AG10803 (cell line): ENCODE data around the gene LGALS1.
"Not testable (repeated sequence)": the region's sequence is repeated elsewhere in the genome, so short reads cannot be mapped to it uniquely, and the experiment has no call there.

Source experiments
- DNase-seq: peaks from one replicate; pipeline ENCODE4 v3.0.0; 2010; ENCODE audit warnings: low read depth
- H3K4me3 ChIP-seq: 2 replicates; pipeline ENCODE4 v1.5.1; 2011; ENCODE audit warnings: mild to moderate bottlenecking, low read length, control low read depth
- TF ChIP-seq, protein P1 (sequence below): conservative IDR thresholded peaks from 2 replicates; pipeline ENCODE4 v1.5.1; 2011; ENCODE audit warnings: mild to moderate bottlenecking, low read length, control low read depth, inconsistent platforms

Gene LGALS1

GRCh38 chr22:37647928-37648327, 27.5 kb upstream of the LGALS1 start:
- TF ChIP-seq, protein P1, sequence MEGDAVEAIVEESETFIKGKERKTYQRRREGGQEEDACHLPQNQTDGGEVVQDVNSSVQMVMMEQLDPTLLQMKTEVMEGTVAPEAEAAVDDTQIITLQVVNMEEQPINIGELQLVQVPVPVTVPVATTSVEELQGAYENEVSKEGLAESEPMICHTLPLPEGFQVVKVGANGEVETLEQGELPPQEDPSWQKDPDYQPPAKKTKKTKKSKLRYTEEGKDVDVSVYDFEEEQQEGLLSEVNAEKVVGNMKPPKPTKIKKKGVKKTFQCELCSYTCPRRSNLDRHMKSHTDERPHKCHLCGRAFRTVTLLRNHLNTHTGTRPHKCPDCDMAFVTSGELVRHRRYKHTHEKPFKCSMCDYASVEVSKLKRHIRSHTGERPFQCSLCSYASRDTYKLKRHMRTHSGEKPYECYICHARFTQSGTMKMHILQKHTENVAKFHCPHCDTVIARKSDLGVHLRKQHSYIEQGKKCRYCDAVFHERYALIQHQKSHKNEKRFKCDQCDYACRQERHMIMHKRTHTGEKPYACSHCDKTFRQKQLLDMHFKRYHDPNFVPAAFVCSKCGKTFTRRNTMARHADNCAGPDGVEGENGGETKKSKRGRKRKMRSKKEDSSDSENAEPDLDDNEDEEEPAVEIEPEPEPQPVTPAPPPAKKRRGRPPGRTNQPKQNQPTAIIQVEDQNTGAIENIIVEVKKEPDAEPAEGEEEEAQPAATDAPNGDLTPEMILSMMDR, result no peak
- DNase-seq, result peak; percentile 36
- no peak overlapping the region for H3K4me3 ChIP-seq

- no peak overlapping the region for H3K4me3 ChIP-seq
- DNase-seq, result no peak
- TF ChIP-seq, protein P1, result no peak
Observed at GRCh38 chr22:37650463-37651136, 24.8 kb upstream of the LGALS1 start.

GRCh38 chr22:37654563-37655251, 20.7 kb upstream of the LGALS1 start:
- no peak for DNase-seq
- H3K4me3 ChIP-seq, result no peak overlapping the region
- TF ChIP-seq, protein P1, result no peak

DNA sequence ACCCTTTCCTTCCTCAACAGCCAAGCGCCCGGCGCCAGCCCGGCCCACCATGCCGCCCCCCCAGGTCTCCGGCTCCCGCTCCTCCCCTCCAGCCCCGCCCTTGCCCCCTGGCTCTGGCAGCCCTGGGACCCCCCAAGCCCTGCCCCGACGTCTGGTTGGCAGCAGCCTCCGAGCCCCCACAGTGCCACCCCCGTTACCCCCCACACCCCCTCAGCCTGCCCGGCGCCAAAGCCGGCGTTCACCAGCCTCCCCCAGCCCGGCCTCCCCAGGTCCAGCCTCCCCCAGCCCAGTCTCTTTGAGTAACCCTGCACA, 20.2 kb upstream of the LGALS1 start:
- no peak for DNase-seq
- H3K4me3 ChIP-seq, result no peak overlapping the region
- TF ChIP-seq, protein P1, result no peak

DNA sequence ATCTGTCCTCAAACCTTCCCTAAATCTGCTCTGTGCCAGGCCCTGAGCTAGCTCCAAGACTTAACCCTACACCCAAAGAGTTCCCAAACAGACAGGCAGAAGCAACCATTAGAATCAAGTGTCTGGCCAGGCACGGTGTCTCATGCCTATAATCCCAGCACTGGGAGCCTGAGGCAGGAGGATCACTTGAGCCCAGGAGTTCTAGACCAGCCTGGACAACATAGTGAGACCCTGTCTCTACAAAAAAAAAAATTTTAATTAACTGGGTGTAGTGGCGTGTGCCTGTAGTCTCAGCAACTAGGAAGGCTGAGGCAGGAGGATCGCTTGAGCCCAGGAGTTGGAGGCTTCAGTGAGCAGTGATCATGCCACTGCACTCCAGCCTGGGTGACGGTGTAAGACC, 18.9 kb upstream of the LGALS1 start:
- not testable (repeated sequence) for DNase-seq

DNA sequence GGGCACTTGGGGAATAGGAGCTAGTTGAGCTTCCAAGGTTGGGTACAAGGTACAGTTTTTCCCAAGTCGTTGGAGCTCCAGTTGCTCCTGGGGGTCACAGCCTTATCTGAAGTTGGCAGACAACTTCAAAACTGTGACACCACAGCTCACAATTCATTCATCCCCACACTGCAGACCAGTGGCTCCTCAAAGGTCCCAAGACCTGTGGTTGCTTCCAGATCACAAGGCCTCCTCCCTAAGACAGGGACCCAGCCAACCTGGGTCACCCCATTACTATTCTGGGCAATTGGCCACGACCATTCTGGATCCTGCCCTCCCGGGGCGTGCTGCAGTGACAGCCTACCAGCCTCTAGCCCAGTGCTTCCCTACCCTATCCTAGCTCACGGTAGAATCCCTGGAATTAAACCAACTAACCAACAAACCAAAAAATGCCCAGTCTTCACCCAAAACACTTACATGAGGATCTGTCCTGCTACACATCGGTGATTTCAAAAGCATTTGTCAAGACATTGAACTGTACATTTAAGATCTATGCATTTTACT, 17.8 kb upstream of the LGALS1 start:
- peak overlapping the region; percentile 78 for H3K4me3 ChIP-seq
- DNase-seq, result peak; percentile 20
- TF ChIP-seq, protein P1, result no peak

More for the DNA sequence above, 18.9 kb upstream of the LGALS1 start:
- H3K4me3 ChIP-seq, result not testable (repeated sequence)

DNA sequence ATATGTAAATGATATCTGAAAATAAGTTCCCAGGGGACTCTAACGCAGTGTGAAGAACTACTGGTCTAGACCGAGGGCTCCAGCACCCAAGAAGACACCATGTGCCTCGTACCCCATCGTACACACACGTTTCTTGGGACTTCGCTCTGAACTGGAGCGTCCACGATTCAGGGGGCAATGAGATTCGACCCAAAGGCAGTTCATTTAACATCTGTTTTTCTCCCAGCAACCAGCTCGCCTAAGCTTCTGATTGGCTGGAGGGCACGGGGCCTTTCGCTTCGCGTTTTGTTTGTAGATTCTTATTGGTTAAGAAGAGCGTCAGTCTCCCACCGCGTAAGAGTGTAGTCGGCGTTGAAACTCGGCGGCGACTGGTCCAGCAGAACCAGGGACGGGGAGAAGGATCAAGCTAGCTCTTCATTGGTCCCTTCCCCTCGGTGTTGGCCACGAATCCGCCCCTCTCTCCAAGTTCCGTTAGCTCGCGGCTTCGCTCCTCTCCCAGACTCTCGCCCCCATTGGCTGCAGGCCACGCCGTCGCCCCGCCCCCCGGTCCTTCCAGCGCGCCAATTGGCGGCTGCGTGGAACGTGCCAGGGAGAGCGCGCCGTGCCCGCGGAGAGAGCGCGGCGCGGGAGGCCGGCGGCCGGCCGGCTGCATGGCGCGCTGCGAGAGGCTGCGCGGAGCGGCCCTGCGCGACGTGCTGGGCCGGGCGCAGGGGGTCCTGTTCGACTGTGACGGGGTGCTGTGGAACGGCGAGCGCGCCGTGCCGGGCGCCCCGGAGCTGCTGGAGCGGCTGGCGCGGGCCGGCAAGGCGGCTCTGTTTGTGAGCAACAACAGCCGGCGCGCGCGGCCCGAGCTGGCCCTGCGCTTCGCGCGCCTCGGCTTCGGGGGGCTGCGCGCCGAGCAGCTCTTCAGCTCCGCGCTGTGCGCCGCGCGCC, 17.0 kb upstream of the LGALS1 start, which contains the start of gene PDXP:
Gene PDXP, plus strand, starts transcription at position 591 of the 933 bp plus-strand sequence. Its CDS starts 60 bp downstream, at position 651.
- TF ChIP-seq, protein P1, result no peak
- DNase-seq, result peak; percentile 100
- H3K4me3 ChIP-seq, result peak within 1 kb of the TSS; percentile 78
